ENCODE results near the gene C21orf58.

Gene C21orf58

GRCh38 chr21:46289655-46290179 lies 34.0 kb downstream of the C21orf58 start:
- DNase-seq = no peak

GRCh38 chr21:46287541-46287940 lies 36.1 kb downstream of the C21orf58 start:
- DNase-seq = no peak

- no peak for DNase-seq
These were observed 37.0 kb downstream of the C21orf58 start for GRCh38 chr21:46286648-46287002.

- peak; percentile 83 for DNase-seq
These were observed 37.7 kb downstream of the C21orf58 start, which contains the start of gene YBEY for GRCh38 chr21:46285761-46286647. TSS of gene YBEY (plus strand) at chr21:46286342. CDS start at chr21:46286914, 572 bp downstream.

- no peak for DNase-seq
These were observed 38.4 kb downstream of the C21orf58 start, which contains the start of gene MCM3AP for GRCh38 chr21:46285206-46285661. TSS of gene MCM3AP (minus strand) at chr21:46285611. CDS start at chr21:46285286, 325 bp downstream.

- DNase-seq = no peak
These were observed 38.9 kb downstream of the C21orf58 start for GRCh38 chr21:46284733-46285132.

GRCh38 chr21:46284077-46284644 lies 39.5 kb downstream of the C21orf58 start:
- DNase-seq = no peak

- no peak for DNase-seq
These were observed 48.8 kb downstream of the C21orf58 start for GRCh38 chr21:46274797-46275390.

- DNase-seq = no peak
These were observed 50.3 kb downstream of the C21orf58 start for GRCh38 chr21:46273341-46273740.

- DNase-seq = no peak
These were observed 54.2 kb downstream of the C21orf58 start for GRCh38 chr21:46269466-46269865.

GRCh38 chr21:46268371-46268770 lies 55.3 kb downstream of the C21orf58 start:
- no peak for DNase-seq

GRCh38 chr21:46266946-46267345 lies 56.7 kb downstream of the C21orf58 start:
- DNase-seq = no peak

GRCh38 chr21:46265736-46266525 lies 57.7 kb downstream of the C21orf58 start:
- no peak for DNase-seq

- DNase-seq = no peak
These were observed 59.0 kb downstream of the C21orf58 start for GRCh38 chr21:46264690-46265144.

- no peak for DNase-seq
These were observed 59.5 kb downstream of the C21orf58 start for GRCh38 chr21:46264046-46264689.

GRCh38 chr21:46256501-46256994 lies 67.1 kb downstream of the C21orf58 start:
- no peak for DNase-seq

GRCh38 chr21:46255758-46256337 lies 67.8 kb downstream of the C21orf58 start:
- no peak for DNase-seq

- no peak for DNase-seq
These were observed 68.5 kb downstream of the C21orf58 start for GRCh38 chr21:46255166-46255565.

- no peak for DNase-seq
These were observed 69.3 kb downstream of the C21orf58 start for GRCh38 chr21:46254208-46254975.

- peak; percentile 66 for DNase-seq
These were observed 70.0 kb downstream of the C21orf58 start for GRCh38 chr21:46253610-46254124.
